BE2C (cell line): Measurements from ENCODE around the gene ATOX1.

Experiments used
- DNase-seq: peaks from one replicate; pipeline ENCODE4 v3.0.0-alpha.2; 2020
- H3K27me3 ChIP-seq: fragments of 250-450 bp; sonication (Bioruptor Pico); 2 replicates; pipeline ENCODE4 v1.5.1; 2020; ENCODE audit warnings: mild to moderate bottlenecking
- H3K36me3 ChIP-seq: fragments of 250-450 bp; sonication (Bioruptor Pico); 2 replicates; pipeline ENCODE4 v1.5.1; 2020; ENCODE audit warnings: mild to moderate bottlenecking
- H3K4me1 ChIP-seq: fragments of 250-450 bp; sonication (Bioruptor Pico); 2 replicates; pipeline ENCODE4 v1.5.1; 2020
- H3K4me3 ChIP-seq: 2 replicates; pipeline ENCODE4 v1.5.1; 2011; ENCODE audit warnings: low read depth, low read length
- H3K9me3 ChIP-seq: fragments of 250-450 bp; sonication (Bioruptor Pico); 2 replicates; pipeline ENCODE4 v1.5.1; 2020
- TF ChIP-seq, protein P1 (sequence below): IDR thresholded peaks from 2 replicates; pipeline ENCODE4 v1.5.1; 2012; ENCODE audit warnings: mild to moderate bottlenecking, low read depth, low read length

The ATOX1 gene

DNA sequence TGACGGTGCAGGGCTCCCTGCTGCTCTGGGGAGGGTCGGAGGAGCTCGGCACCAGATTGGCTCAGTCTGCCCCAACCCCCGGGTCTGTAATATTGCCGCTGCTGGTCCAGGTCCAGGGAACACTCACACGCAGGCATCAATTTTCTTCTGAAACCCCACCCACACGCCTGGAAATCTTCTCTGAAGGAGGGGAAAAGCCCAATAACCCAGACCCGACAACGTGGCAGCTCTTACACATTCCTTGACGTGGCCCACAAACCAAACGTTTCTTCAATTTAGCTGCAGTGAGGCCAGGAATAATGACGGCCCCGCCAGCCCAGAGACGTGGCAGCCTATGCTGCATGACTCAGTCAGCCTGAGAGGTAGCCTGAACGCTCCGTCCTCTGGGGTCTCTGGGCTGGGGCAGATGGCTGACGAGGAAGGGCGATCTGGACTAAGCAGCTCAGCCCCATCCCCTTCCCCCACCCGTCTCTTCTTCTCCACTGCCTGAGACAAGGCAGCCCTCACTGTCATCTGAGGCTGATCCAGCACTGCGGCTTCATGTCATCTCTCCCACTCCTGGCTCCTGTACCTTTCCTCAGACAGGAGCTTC, 61.9 kb downstream of the ATOX1 start:
- Histone ChIP-seq H3K9me3 (no peaks in the 10 kb centered on the region), H3K4me3 (peak overlapping the region; percentile 39), H3K36me3 (no peaks in the 10 kb centered on the region), H3K27me3 (no peaks in the 10 kb centered on the region), H3K4me1 (peaks cover 11% of the 10 kb centered on the region)
- DNase-seq: peak; percentile 67
- TF ChIP-seq, protein P1, sequence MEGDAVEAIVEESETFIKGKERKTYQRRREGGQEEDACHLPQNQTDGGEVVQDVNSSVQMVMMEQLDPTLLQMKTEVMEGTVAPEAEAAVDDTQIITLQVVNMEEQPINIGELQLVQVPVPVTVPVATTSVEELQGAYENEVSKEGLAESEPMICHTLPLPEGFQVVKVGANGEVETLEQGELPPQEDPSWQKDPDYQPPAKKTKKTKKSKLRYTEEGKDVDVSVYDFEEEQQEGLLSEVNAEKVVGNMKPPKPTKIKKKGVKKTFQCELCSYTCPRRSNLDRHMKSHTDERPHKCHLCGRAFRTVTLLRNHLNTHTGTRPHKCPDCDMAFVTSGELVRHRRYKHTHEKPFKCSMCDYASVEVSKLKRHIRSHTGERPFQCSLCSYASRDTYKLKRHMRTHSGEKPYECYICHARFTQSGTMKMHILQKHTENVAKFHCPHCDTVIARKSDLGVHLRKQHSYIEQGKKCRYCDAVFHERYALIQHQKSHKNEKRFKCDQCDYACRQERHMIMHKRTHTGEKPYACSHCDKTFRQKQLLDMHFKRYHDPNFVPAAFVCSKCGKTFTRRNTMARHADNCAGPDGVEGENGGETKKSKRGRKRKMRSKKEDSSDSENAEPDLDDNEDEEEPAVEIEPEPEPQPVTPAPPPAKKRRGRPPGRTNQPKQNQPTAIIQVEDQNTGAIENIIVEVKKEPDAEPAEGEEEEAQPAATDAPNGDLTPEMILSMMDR: no peak

DNA sequence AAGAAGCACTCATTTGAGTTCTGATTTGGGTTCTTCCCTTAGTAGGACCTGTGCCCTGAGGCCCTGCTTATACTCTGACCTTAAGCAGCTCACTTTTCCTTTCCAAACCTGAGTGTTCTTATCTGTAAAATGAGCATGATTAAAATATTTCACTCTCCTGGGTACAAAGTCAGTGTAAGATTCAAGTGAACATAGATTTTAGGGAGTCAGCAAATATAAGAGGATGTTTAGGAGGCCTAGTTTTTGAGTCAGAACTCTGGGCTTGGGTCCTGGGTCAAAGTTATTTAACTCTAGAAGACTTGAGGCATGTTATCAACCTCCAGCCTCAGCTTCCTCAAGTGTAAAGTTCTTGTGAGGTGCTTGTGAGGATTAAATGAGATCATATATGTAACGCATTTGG, 63.0 kb downstream of the ATOX1 start:
- no peaks in the 10 kb centered on the region for H3K36me3 ChIP-seq
- no peak overlapping the region for H3K4me3 ChIP-seq
- TF ChIP-seq, protein P1: no peak
- H3K27me3 ChIP-seq: no peaks in the 10 kb centered on the region
- DNase-seq: no peak
- peaks cover 11% of the 10 kb centered on the region for H3K4me1 ChIP-seq
- no peaks in the 10 kb centered on the region for H3K9me3 ChIP-seq

DNA sequence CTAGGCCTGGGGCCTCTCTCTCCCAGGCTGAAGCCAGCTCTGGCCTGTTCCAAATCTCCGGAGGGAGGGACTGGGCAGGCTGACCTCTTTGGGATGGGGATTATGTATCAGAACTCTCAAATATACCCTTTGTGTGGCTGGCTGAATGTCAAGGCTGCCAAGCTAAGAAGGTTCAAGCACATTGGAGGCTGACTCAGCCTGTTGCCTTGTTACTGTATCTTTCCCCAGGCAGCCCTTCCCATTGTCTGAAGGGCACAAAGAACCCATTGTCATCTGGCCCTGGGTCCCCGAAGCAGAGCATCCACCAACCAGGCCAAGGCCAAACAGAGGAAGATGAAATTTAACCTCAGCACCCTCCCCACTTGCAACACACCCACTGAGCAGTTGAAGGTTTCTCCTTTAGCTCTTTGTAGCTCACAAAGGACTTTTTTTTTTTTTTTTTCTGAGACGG, 64.4 kb downstream of the ATOX1 start:
- no peaks in the 10 kb centered on the region for H3K9me3 ChIP-seq
- no peak overlapping the region for H3K4me3 ChIP-seq
- DNase-seq: no peak
- peaks cover 6% of the 10 kb centered on the region; the same call in 1 of the 2 replicates for H3K4me1 ChIP-seq
- TF ChIP-seq, protein P1: no peak
- H3K27me3 ChIP-seq: no peaks in the 10 kb centered on the region
- H3K36me3 ChIP-seq: no peaks in the 10 kb centered on the region
